NCI-H82 (cell line): ENCODE data around the gene PRSS1.
A peak's percentile ranks its signal among the peaks of the same experiment; 100 is the strongest.
"Not testable (repeated sequence)": the region's sequence is repeated elsewhere in the genome, so short reads cannot be mapped to it uniquely, and the experiment has no call there.

Experiments used
- DNase-seq: peaks from one replicate; lab custom pipeline; 2025; lab: John Stamatoyannopoulos, UW

PRSS1 gene

GRCh38 chr7:142773937-142774744, 24.9 kb downstream of the PRSS1 start:
- DNase-seq = no peak

DNA sequence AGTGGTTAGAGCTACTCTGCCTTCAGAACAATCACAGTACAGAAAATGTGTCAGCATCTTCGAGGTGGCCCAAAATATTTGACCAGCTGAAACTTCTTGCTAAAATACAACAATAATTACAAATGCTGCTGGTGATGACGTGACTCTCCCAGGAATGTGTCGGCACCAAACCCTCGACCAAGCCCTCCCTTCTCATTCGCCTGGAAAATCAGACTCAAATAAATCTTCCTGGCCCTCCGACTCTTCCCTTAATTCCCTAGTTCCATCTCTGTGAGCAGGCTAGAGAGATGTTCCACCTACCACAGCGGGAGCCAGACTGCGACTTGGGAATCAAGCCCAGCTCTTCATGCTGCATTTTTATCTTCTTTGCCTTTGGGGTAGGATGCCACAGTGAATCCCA, 25.6 kb downstream of the PRSS1 start:
- DNase-seq = no peak

GRCh38 chr7:142775351-142776115, 26.3 kb downstream of the PRSS1 start:
- DNase-seq = not testable (repeated sequence)

DNA sequence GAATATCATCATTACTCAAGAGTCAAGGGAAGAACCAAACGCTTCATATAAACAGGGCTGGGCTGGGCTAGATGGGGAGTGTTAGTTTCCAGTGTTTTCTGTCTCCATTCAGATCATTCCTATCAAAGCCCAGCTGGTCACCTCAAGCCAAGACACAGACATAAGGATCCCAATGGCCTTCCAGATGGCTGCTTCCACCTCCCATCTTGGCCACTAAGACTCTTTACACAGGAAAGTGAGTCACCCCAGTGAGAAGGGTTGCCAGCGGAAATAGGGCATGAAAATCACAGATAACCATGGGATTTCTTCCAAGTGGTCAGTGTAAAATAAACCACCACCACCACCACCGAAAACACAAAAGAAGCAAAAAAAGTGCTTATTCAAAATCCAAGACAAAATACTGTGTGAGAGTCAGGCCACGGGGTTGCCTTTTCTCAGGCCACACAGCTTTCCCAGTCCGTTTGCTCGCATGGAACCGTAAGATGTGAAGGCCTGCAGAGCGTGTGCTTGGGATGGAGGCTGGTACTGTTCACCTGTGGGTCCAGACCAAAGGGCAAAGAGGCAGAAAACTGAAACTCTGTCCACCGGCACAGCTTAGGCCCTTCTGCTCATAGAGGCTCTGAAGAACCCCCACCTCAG, 27.1 kb downstream of the PRSS1 start:
- DNase-seq = no peak

DNA sequence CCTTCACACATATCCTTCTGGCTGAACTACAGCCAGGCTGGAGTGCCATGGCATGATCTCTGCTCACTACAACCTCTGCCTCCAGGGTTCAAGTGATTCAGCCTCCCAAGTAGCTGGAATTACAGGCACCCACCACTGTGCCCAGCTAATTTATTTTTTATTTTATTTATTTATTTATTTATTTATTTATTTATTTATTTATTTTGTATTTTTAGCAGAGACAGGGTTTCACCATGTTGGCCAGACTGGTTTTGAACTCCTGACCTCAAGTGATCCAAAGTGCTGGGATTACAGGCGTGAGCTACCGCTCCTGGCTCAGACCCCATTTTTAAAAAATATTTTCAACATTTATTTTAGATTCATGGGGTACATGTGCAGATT, 27.6 kb downstream of the PRSS1 start:
- not testable (repeated sequence) for DNase-seq

DNA sequence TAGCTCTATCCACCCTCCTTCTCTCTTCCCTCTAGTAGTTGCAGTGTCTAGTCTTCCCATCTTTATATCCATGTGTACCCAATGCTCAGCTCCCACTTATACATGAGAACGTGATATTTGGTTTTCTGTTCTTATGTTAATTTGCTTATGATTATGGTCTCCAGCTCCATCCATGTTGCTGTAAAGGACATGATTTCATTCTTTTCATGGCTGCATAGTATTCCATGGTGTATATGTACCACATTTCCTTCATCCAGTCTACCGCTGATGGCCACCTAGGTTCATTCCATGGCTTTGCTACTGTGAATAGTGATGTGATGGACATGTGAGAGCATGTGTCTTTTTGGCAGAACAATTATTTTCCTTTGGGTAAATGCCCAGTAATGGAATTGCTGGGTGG, 28.0 kb downstream of the PRSS1 start:
- no peak for DNase-seq

GRCh38 chr7:142782922-142783900, 33.9 kb downstream of the PRSS1 start:
- peak; percentile 95 for DNase-seq

GRCh38 chr7:142784096-142784495, 34.8 kb downstream of the PRSS1 start:
- no peak for DNase-seq

- DNase-seq = no peak
These were observed 35.4 kb downstream of the PRSS1 start for GRCh38 chr7:142784716-142785115.

GRCh38 chr7:142785841-142786250, 36.6 kb downstream of the PRSS1 start:
- peak; percentile 5 for DNase-seq

GRCh38 chr7:142787034-142787768, 37.9 kb downstream of the PRSS1 start:
- DNase-seq = no peak

GRCh38 chr7:142787783-142788182, 38.5 kb downstream of the PRSS1 start:
- DNase-seq = no peak

DNA sequence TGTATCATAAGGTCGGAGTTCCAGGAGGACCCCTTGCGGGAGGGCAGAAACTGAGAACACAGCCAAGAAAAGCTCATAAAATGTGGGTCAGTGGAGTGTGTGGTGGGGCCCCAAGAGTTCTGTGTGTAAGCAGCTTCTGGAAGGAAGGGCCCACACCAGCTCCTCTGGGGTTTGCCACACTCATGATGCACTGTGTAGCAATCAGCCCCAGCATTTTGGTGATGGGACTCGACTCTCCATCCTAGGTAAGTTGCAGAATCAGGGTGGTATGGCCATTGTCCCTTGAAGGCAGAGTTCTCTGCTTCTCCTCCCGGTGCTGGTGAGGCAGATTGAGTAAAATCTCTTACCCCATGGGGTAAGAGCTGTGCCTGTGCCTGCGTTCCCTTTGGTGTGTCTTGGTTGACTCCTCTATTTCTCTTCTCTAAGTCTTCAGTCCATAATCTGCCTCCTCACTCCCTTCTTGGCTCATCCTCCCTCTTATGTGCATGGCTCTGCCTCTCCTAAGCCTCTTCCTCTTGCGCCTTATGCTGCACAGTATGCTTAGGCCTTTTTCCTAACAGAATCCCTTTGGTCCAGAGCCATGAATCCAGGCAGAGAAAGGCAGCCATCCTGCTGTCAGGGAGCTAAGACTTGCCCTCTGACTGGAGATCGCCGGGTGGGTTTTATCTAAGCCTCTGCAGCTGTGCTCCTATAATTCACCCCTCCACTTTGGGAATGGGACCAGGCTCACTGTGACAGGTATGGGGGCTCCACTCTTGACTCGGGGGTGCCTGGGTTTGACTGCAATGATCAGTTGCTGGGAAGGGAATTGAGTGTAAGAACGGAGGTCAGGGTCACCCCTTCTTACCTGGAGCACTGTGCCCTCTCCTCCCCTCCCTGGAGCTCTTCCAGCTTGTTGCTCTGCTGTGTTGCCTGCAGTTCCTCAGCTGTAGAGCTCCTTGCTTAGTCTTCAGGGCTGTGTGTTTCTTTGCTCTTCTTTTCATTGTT, 39.3 kb downstream of the PRSS1 start:
- peak; percentile 43 for DNase-seq

DNA sequence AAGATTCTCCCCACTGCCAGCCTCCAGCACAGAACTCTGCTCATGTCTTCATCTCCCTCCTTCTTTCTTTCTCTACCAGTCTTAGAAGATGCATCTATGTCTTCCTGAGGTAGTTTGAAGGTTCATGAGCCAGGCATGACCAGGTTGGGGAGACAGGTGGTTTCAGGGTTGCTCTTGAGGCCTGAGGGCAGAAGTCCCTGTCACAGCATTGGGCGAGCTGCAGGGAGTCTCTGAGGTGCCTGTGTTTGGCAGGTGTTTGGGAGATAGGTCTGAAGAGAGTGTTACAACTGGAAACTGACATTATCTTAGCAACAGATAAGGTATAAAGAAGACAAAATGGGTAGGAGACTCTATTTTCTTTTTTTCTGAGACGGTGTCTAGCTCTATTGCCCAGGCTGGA, 40.2 kb downstream of the PRSS1 start:
- no peak for DNase-seq

DNA sequence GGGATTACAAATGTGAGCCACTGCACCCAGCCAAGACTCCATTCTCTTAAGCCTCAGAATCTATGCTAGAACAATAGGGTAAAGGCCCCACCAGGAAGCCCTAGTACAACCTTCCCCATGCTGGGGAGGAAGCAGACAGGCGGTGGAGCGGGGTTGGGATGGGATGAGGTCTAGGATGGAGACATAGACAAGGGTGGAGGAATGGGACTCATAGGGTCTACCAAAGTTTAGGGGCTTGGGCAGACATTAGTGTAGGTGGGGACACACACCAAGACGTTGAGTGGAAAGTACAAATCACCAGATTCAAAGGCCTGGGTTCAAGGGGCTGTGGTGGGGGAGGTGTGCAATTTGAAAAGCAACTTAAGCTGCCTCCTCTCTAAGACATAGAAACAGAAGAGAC, 40.8 kb downstream of the PRSS1 start:
- no peak for DNase-seq

GRCh38 chr7:142790555-142790954, 41.3 kb downstream of the PRSS1 start:
- DNase-seq = no peak

DNA sequence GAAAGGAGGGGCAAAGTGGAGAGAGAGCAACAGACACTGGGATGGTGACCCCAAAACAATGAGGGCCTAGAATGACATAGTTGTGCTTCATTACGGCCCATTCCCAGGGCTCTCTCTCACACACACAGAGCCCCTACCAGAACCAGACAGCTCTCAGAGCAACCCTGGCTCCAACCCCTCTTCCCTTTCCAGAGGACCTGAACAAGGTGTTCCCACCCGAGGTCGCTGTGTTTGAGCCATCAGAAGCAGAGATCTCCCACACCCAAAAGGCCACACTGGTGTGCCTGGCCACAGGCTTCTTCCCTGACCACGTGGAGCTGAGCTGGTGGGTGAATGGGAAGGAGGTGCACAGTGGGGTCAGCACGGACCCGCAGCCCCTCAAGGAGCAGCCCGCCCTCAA, 42.2 kb downstream of the PRSS1 start:
- no peak for DNase-seq

GRCh38 chr7:142792129-142792528, 42.9 kb downstream of the PRSS1 start:
- no peak for DNase-seq

GRCh38 chr7:142792593-142792992, 43.3 kb downstream of the PRSS1 start:
- no peak for DNase-seq

GRCh38 chr7:142793156-142793555, 43.9 kb downstream of the PRSS1 start:
- DNase-seq = no peak
